Activated CD4-positive, CD25-positive, alpha-beta regulatory T cell treated with anti-CD3 and anti-CD28 coated beads, Interleukin-2, amount 50 U/mL, for 24 hours (primary cell): Measurements from ENCODE around the gene SLC30A7.

Experiments
- ATAC-seq, 2 donors: fragments of 150-1000 bp; cut with Tn5 transposase; one replicate each; pipeline ENCODE4 v1.10.0; 2021; ENCODE audit warnings: mild to moderate bottlenecking in 1 of 2, moderate library complexity in 1 of 2

The SLC30A7 gene

DNA sequence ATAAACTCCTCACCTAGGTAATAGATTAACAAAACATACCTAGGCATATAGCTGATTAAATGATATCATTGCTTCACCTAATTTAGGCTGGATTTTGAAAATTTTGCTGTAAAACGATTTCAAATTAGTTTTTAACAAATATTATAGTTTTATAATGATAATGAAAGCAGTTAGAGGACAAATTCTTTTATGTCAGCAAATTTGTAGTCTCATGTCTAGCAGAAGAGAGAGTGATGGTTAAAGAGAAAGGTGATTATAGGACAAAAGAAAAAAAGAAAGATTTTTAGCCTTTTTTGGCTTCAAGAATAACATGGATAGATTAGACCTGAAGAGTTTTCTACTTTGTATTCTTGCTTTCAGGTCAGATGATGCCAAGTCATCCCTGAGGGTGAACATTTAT lies 133.3 kb downstream of the SLC30A7 start:
- ATAC-seq = no peak

DNA sequence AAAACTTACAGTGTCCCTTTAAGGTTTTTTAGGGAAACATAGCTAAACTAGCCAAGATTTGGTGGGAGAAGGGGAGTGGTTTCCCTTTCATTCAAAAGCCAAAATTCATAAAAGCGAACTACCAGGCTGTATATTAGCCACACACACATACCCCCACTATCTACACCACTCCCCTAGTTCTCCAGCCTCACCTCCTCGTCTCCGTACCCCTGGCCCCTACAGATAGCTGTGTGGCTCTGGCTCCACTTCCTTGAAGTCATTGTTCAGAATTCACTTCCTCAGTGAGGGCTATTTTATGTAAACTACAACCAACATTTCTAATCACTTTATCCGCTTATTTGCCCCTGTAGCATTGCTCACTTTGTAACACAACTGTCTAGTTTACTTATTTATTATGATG lies 135.0 kb downstream of the SLC30A7 start:
- ATAC-seq = no peak
